CD14-positive monocyte (primary cell): ENCODE data around the gene HS6ST1. TPM values are rescaled to one million over a fixed set of nuclear protein-coding genes. Genes with fewer than 3 reads are reported as not detected.

Experiments
- DNase-seq, 3 donors: peaks; one replicate each; pipeline ENCODE4 v3.0.0-alpha.2; 2011 to 2022
- H2AFZ ChIP-seq: 2 replicates; pipeline ENCODE4 v1.6.0; 2012; ENCODE audit warnings: mild to moderate bottlenecking, low read depth, low read length, inconsistent platforms; ENCODE audit not compliant: insufficient read depth, poor library complexity, severe bottlenecking
- H3K27ac ChIP-seq, 2 donors: 1 replicate in 1 of 2; 2 replicates in 1 of 2; pipeline ENCODE4 v1.5.1; 2012 to 2013; ENCODE audit warnings: low read length in 2 of 2, control low read depth in 1 of 2, inconsistent platforms in 1 of 2, low read depth in 1 of 2, mild to moderate bottlenecking in 1 of 2
- H3K27me3 ChIP-seq, 2 donors: one replicate each; pipeline versions ENCODE4 v1.6.0 to v1.6.1; 2011 to 2013; ENCODE audit warnings: low read length in 2 of 2; ENCODE audit not compliant: control insufficient read depth in 2 of 2, insufficient read depth in 2 of 2
- H3K36me3 ChIP-seq, 2 donors: replicated peaks in 1 of 2; 1 replicate in 1 of 2; 2 replicates in 1 of 2; pipeline versions ENCODE4 v1.5.1 to v1.6.1; 2012 to 2013; ENCODE audit warnings: low read length in 2 of 2, control low read depth in 1 of 2, inconsistent platforms in 1 of 2, mild to moderate bottlenecking in 1 of 2; ENCODE audit not compliant: insufficient read depth in 2 of 2, control insufficient read depth in 1 of 2
- H3K4me1 ChIP-seq, 2 donors: 1 replicate in 1 of 2; 2 replicates in 1 of 2; pipeline versions ENCODE4 v1.5.1 to v1.6.1; 2012 to 2013; ENCODE audit warnings: low read length in 2 of 2, control low read depth in 1 of 2, inconsistent platforms in 1 of 2, mild to moderate bottlenecking in 1 of 2, moderate library complexity in 1 of 2; ENCODE audit not compliant: insufficient read depth in 2 of 2, control insufficient read depth in 1 of 2
- H3K4me2 ChIP-seq: replicated peaks from 2 replicates; pipeline ENCODE3; 2012; ENCODE audit warnings: low read length, moderate library complexity, mild to moderate bottlenecking; ENCODE audit not compliant: poor library complexity, severe bottlenecking; ENCODE audit errors: extremely low read depth
- H3K4me3 ChIP-seq, 3 experiments: fragments of 200-600 bp in 1 of 3; sonication (generic) in 1 of 3; replicated peaks in 1 of 3; 1 replicate in 2 of 3; 2 replicates in 1 of 3; pipeline ENCODE4 v1.5.1; 2011 to 2013; ENCODE audit warnings: low read length in 3 of 3, mild to moderate bottlenecking in 3 of 3, control low read depth in 2 of 3, low read depth in 2 of 3, inconsistent platforms in 1 of 3, moderate library complexity in 1 of 3
- H3K79me2 ChIP-seq: 2 replicates; pipeline ENCODE4 v1.6.0; 2012; ENCODE audit warnings: mild to moderate bottlenecking, control low read depth, inconsistent platforms, low read length, moderate library complexity; ENCODE audit not compliant: insufficient read depth
- H3K9ac ChIP-seq: 2 replicates; pipeline ENCODE4 v1.6.0; 2017; ENCODE audit warnings: low read length, mild to moderate bottlenecking; ENCODE audit not compliant: insufficient read depth, poor library complexity, severe bottlenecking
- H3K9me3 ChIP-seq, 2 donors: replicated peaks in 1 of 2; 1 replicate in 1 of 2; 2 replicates in 1 of 2; pipeline versions ENCODE4 v1.5.1 to v1.6.1; 2012 to 2013; ENCODE audit warnings: low read length in 2 of 2, control low read depth in 1 of 2; ENCODE audit not compliant: control insufficient read depth in 1 of 2, insufficient read depth in 1 of 2
- H4K20me1 ChIP-seq: 2 replicates; pipeline ENCODE4 v1.6.0; 2012; ENCODE audit warnings: mild to moderate bottlenecking, low read length, control low read depth, moderate library complexity; ENCODE audit not compliant: insufficient read depth
- H3K27ac Mint-ChIP-seq, 7 donors: one replicate each; pipeline ENCODE4 v1.8.0; 2020; ENCODE audit warnings: mild to moderate bottlenecking in 7 of 7, mixed read lengths in 7 of 7, moderate library complexity in 6 of 7, inconsistent platforms in 2 of 7
- H3K27me3 Mint-ChIP-seq, 3 donors: one replicate each; pipeline ENCODE4 v1.8.0; 2021 to 2022; ENCODE audit warnings: low read depth in 3 of 3, mild to moderate bottlenecking in 3 of 3, mixed read lengths in 3 of 3, moderate library complexity in 3 of 3, inconsistent platforms in 1 of 3
- H3K36me3 Mint-ChIP-seq, 2 donors: one replicate each; pipeline ENCODE4 v1.8.0; 2020; ENCODE audit warnings: mixed read lengths in 2 of 2, inconsistent platforms in 1 of 2, mild to moderate bottlenecking in 1 of 2
- H3K4me1 Mint-ChIP-seq: one replicate; pipeline ENCODE4 v1.8.0; 2020; ENCODE audit warnings: mild to moderate bottlenecking, mixed read lengths
- H3K4me3 Mint-ChIP-seq, 2 donors: one replicate each; pipeline ENCODE4 v1.8.0; 2020; ENCODE audit warnings: mild to moderate bottlenecking in 2 of 2, mixed read lengths in 2 of 2, moderate library complexity in 1 of 2
- H3K9me3 Mint-ChIP-seq, 7 donors: one replicate each; pipeline ENCODE4 v1.8.0; 2020 to 2022; ENCODE audit warnings: mixed read lengths in 7 of 7, mild to moderate bottlenecking in 6 of 7, moderate library complexity in 6 of 7, inconsistent platforms in 2 of 7
- CTCF ChIP-seq: fragments of 200-600 bp; IDR thresholded peaks from one replicate; pipeline ENCODE4 v1.8.0; 2022; ENCODE audit warnings: antibody characterized with exemption, mild to moderate bottlenecking
- WGBS: methylation state at CpG from one replicate; pipeline ENCODE4 v1.1.5; 2013; ENCODE audit warnings: missing lambda C conversion rate; ENCODE audit not compliant: insufficient coverage; 5-methylcytosine and 5-hydroxymethylcytosine counted together
- intact Hi-C, 2 donors: fragments of 100-400 bp; cut with micrococcal nuclease; formaldehyde crosslinking; loops; one replicate each; pipeline versions ENCODE4 v1.15.0 to v1.15.1; 2023
- polyA plus RNA-seq, 3 donors: library from polyadenylated mRNA; depleted of rRNA in 1 of 3; unstranded in 2 of 3; stranded (reverse) in 1 of 3; fragments of 300-500 nt in 2 of 3; fragments of >200 nt in 1 of 3; fragmentation: Illumina TruSeq in 2 of 3; gene quantifications; 1 replicate in 2 of 3; 2 replicates in 1 of 3; pipeline ENCODE4 v1.2.3, GENCODE V29; 2012 to 2021

The HS6ST1 gene
- polyA plus RNA-seq, 3 donors, result 2.9 to 5.4 (median 4.0) TPM

GRCh38 chr2:128348701-128349100, 30.0 kb upstream of the HS6ST1 start:
- 85% methylated on average over 4 of the region's 5 CpGs for WGBS
- Histone ChIP-seq H3K36me3 (no peaks in the 10 kb centered on the region), H3K4me2 (no peak overlapping the region), H3K9me3 (peaks cover 5 to 23% of the 10 kb centered on the region in 2 donors), H3K4me1 (no peaks in the 10 kb centered on the region), H4K20me1 (no peaks in the 10 kb centered on the region), H3K4me3 (no peak overlapping the region), H3K27me3 (no peaks in the 10 kb centered on the region), H3K9ac (no peak overlapping the region), H3K27ac (no peak overlapping the region), H2AFZ (no peak overlapping the region), H3K79me2 (no peaks in the 10 kb centered on the region)
- Mint-ChIP-seq H3K27me3 (peaks cover 0 to 2% (median 2%) of the 10 kb centered on the region in 3 donors), H3K4me3 (no peak overlapping the region), H3K36me3 (no peaks in the 10 kb centered on the region), H3K4me1 (no peaks in the 10 kb centered on the region), H3K9me3 (peaks cover 9 to 32% (median 17%) of the 10 kb centered on the region in 7 donors), H3K27ac (no peak overlapping the region)
- no peak for TF ChIP-seq CTCF
- no peak for DNase-seq
- intact Hi-C loops, result no loop called here

DNA sequence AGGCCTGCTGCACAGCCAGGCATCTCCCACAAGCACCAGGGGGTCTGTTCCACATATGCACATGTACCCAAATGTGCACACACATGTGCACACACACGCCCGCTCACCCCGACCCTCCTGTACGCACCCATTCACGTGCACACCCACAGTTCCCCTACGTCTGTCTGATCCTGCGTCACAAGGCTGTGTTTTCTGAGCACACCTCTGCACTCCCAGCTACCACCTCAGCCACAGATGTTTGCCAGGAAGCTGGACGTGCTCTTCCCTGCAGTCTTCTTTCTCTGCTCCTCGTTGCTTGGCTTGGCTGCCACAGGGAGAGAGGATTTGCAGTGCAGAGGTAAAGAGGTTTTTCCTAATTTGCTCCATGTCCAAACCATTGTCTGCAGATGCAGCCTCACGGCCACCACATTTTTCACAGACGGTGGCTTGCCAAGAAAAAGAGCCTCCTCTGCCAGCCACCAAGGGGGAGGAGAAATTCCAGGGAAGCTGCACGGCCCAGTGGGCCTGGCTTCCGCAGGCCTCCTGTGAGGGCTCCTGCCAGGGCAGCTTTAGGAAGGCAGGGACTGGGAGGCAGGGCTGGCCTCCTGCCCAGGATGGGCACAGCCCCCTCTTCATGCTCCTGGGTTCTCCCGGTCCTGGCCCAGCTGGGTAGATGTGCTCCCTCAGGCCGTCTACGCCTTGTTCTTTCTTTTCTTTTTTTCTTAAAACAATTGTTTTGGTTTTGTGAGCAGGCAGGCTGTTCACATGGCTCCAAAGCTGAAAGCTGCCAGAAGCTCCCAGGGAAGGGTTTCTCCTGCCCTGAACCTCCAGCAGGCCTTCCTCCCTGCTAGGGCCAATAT, 29.3 kb upstream of the HS6ST1 start:
- Histone ChIP-seq H3K27me3 (no peaks in the 10 kb centered on the region), H2AFZ (no peak overlapping the region), H3K79me2 (no peaks in the 10 kb centered on the region), H3K4me2 (no peak overlapping the region), H3K4me3 (no peak overlapping the region), H3K36me3 (no peaks in the 10 kb centered on the region), H4K20me1 (no peaks in the 10 kb centered on the region), H3K9ac (no peak overlapping the region), H3K27ac (no peak overlapping the region), H3K9me3 (peaks cover 5 to 27% of the 10 kb centered on the region in 2 donors), H3K4me1 (no peaks in the 10 kb centered on the region)
- Mint-ChIP-seq H3K27ac (no peak overlapping the region), H3K4me1 (no peaks in the 10 kb centered on the region), H3K27me3 (peaks cover 0 to 2% (median 2%) of the 10 kb centered on the region in 3 donors), H3K36me3 (no peaks in the 10 kb centered on the region), H3K4me3 (no peak overlapping the region), H3K9me3 (peaks cover 6 to 33% (median 17%) of the 10 kb centered on the region in 7 donors)
- intact Hi-C loops, result no loop called here
- DNase-seq, result no peak
- no peak for TF ChIP-seq CTCF
- WGBS, result 100% methylated on average over 6 of the region's 16 CpGs
